ENCODE data around the gene CANT1.

DNA sequence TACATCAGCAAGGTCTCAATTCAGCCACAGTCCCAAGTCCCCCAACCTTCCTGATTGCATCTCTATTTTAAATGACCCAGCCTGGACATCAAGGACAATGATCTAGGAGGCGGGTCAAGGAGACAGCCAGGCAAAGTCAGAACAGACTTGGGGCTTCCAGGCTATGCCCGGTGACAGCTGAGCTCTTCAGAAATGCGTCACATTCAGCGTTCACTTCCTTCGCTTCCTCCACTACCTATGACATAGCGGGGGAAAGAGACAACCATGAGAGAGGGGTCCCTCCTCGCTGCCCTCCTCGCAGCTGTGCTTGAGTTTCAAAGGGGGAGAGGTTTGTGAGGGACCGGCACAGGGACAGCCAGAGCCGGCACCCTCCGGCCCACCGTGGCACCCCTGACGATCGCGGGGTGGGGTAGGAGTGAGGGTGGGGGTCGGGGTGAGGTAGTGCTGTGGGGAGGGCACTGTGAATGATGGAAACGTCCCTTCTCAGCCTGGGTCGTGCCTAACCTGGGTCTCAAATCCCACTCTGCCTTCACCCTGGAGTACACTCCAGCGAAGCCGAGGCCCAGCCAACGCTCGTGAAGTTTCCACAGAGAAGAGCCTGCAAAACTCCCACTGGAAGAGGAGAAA is 17.5 kb downstream of the CANT1 start:
- TF ChIP-seq, protein P1, sequence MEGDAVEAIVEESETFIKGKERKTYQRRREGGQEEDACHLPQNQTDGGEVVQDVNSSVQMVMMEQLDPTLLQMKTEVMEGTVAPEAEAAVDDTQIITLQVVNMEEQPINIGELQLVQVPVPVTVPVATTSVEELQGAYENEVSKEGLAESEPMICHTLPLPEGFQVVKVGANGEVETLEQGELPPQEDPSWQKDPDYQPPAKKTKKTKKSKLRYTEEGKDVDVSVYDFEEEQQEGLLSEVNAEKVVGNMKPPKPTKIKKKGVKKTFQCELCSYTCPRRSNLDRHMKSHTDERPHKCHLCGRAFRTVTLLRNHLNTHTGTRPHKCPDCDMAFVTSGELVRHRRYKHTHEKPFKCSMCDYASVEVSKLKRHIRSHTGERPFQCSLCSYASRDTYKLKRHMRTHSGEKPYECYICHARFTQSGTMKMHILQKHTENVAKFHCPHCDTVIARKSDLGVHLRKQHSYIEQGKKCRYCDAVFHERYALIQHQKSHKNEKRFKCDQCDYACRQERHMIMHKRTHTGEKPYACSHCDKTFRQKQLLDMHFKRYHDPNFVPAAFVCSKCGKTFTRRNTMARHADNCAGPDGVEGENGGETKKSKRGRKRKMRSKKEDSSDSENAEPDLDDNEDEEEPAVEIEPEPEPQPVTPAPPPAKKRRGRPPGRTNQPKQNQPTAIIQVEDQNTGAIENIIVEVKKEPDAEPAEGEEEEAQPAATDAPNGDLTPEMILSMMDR (conservative IDR thresholded peaks at IDR 0.05; ENCODE audit: low read depth, low read length): no peak
- TF ChIP-seq EZH2 (IDR thresholded peaks at IDR 0.05; ENCODE audit: borderline replicate concordance, low read depth, low read length, poor library complexity, severe bottlenecking): no peak
